Naive B cell (primary cell): ENCODE results near the gene GOLM1. TPM values are rescaled to one million over a fixed set of nuclear protein-coding genes. Genes with fewer than 3 reads are reported as not detected.
"Not testable (repeated sequence)": the region's sequence is repeated elsewhere in the genome, so short reads cannot be mapped to it uniquely, and the experiment has no call there.

Experiments used
- ATAC-seq, 2 donors: fragments of 150-1000 bp; cut with Tn5 transposase; 2 replicates each; pipeline ENCODE4 v1.10.0; 2021; ENCODE audit warnings: low read depth in 2 of 2, mild to moderate bottlenecking in 2 of 2, moderate library complexity in 2 of 2
- DNase-seq: peaks from one replicate; pipeline ENCODE4 v3.0.0; 2022
- H3K27ac Mint-ChIP-seq, 6 donors: one replicate each; pipeline ENCODE4 v1.8.0; 2020 to 2022; ENCODE audit warnings: mild to moderate bottlenecking in 6 of 6, mixed read lengths in 6 of 6, moderate library complexity in 5 of 6, inconsistent platforms in 2 of 6
- H3K27me3 Mint-ChIP-seq, 3 donors: one replicate each; pipeline ENCODE4 v1.8.0; 2021 to 2022; ENCODE audit warnings: mixed read lengths in 3 of 3, mild to moderate bottlenecking in 1 of 3
- H3K36me3 Mint-ChIP-seq, 2 donors: one replicate each; pipeline ENCODE4 v1.8.0; 2020 to 2022; ENCODE audit warnings: mixed read lengths in 2 of 2, inconsistent platforms in 1 of 2, mild to moderate bottlenecking in 1 of 2
- H3K4me1 Mint-ChIP-seq, 3 donors: one replicate each; pipeline ENCODE4 v1.8.0; 2020 to 2022; ENCODE audit warnings: mixed read lengths in 3 of 3, inconsistent platforms in 1 of 3, mild to moderate bottlenecking in 1 of 3, moderate library complexity in 1 of 3
- H3K4me3 Mint-ChIP-seq, 8 donors: one replicate each; pipeline ENCODE4 v1.8.0; 2020 to 2022; ENCODE audit warnings: mild to moderate bottlenecking in 8 of 8, mixed read lengths in 8 of 8, moderate library complexity in 8 of 8, inconsistent platforms in 2 of 8
- H3K9me3 Mint-ChIP-seq, 7 donors: one replicate each; pipeline ENCODE4 v1.8.0; 2020 to 2022; ENCODE audit warnings: mixed read lengths in 7 of 7, mild to moderate bottlenecking in 5 of 7, inconsistent platforms in 2 of 7, moderate library complexity in 1 of 7
- polyA plus RNA-seq, 6 donors: library from polyadenylated mRNA; unstranded; fragments of 300-500 nt; fragmentation: Illumina TruSeq; gene quantifications; one replicate each; pipeline ENCODE4 v1.2.3, GENCODE V29; 2021; ENCODE audit warnings: low read depth in 6 of 6

GOLM1 gene, protein sequence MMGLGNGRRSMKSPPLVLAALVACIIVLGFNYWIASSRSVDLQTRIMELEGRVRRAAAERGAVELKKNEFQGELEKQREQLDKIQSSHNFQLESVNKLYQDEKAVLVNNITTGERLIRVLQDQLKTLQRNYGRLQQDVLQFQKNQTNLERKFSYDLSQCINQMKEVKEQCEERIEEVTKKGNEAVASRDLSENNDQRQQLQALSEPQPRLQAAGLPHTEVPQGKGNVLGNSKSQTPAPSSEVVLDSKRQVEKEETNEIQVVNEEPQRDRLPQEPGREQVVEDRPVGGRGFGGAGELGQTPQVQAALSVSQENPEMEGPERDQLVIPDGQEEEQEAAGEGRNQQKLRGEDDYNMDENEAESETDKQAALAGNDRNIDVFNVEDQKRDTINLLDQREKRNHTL
- polyA plus RNA-seq: under 1 TPM in 5 of 6 donors, not detected in 1; 0.29 to 0.97 (median 0.55) TPM

DNA sequence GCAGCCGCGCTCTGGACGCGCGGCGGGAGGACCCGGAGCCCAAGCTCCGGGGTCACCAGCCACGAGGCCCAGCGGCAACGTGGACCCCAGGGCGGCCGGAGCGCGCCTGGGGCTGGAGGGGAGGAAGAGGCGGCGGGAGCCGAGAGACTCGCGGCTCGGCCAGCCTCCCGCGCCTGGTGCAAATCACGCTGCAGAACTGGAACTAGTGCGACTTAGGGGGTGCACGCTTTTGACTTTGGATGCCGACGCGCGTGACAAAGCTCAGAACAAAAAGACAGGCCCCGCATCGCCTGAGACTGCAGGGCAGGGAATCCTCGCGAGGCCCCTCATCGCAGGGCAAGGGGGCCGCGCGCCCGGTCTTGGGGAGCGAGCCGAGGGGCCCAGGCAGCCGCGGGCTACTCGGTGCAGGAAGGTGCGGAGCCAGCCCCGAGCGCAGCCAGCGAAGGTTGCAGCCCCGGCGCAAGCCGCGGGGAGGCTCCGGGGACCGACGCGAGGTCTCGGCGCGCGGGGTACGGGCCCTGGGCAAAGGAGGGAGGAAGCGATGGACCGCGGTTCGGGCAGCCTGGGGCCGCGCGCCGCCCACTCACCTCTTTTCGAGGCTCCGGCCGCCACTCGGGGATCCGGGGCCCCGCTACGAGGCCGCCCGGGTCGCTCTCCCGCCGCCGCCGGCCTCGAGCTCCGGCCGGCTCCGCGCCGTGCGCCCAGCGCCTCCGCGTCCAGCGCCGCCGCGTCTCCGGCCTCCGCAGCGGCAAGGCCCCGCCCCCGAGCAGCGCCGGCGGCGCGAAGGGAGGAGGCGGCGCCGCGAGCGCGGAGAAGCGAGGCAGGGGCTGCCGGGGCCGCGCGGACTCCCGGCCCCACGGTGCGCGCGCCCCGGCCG lies at the start of gene GOLM1:
TSS of gene GOLM1 (minus strand) at position 735 of the 877 bp plus-strand sequence. CDS start 20,238 bp downstream, outside the sequence.
- peak within 1 kb of the TSS in 1 of 6 donors; percentile 66 for H3K27ac Mint-ChIP-seq
- no peaks in the 10 kb centered on the region for H3K36me3 Mint-ChIP-seq
- peaks cover 42 to 54% (median 48%) of the 10 kb centered on the region in 3 donors for H3K27me3 Mint-ChIP-seq
- ATAC-seq: peak; percentile 45 to 48
- peak within 1 kb of the TSS; percentile 85 to 94 (median 88) for H3K4me3 Mint-ChIP-seq
- peaks cover 0 to 3% (median 0%) of the 10 kb centered on the region in 7 donors for H3K9me3 Mint-ChIP-seq
- peak; percentile 6 for DNase-seq
- H3K4me1 Mint-ChIP-seq: peaks cover 8 to 10% (median 9%) of the 10 kb centered on the region in 3 donors

DNA sequence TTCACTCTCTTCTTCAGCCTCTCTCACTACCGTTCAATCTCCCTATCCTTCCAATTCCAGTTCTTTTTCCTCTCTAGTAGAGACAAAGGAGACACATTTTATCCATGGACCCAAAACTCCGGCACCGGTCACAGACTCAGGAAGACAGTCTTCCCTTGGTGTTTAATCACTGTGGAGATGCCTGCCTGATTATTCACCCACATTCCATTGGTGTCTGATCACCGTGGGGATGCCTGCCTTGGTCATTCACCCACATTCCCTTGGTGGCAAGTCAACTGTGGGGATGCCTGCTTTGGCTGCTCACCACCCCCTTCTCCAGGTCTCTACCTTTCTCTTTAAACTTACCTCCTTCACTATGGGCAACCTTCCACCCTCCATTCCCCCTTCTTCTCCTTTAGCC lies 47.3 kb upstream of the GOLM1 start:
- ATAC-seq, H3K4me1 Mint-ChIP-seq, H3K4me3 Mint-ChIP-seq, H3K27ac Mint-ChIP-seq, DNase-seq: not testable (repeated sequence)
- H3K9me3 Mint-ChIP-seq: peaks cover 18 to 29% (median 22%) of the 10 kb centered on the region in 7 donors
- peaks cover 10 to 23% (median 13%) of the 10 kb centered on the region in 3 donors for H3K27me3 Mint-ChIP-seq
- peaks cover 0 to 22% of the 10 kb centered on the region in 2 donors for H3K36me3 Mint-ChIP-seq

DNA sequence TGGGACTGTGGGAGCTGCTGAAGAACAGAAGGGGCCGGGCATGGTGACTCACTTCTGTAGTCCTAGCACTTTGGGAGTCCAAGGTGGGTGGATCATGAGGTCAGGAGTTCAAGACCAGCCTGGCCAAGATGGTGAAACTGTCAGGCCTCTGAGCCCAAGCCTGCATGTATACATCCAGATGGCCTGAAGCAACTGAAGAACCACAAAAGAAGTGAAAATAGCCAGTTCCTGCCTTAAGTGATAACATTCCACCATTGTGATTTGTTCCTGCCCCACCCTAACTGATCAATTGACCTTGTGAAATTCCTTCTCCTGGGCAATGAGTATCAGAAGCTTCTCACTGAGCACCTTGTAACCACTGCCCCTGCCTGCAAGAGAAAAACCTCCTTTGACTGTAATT lies 46.6 kb upstream of the GOLM1 start:
- DNase-seq, H3K27ac Mint-ChIP-seq, H3K4me1 Mint-ChIP-seq, H3K4me3 Mint-ChIP-seq, ATAC-seq: not testable (repeated sequence)
- peaks cover 10 to 23% (median 13%) of the 10 kb centered on the region in 3 donors for H3K27me3 Mint-ChIP-seq
- H3K36me3 Mint-ChIP-seq: peaks cover 0 to 22% of the 10 kb centered on the region in 2 donors
- peaks cover 18 to 29% (median 22%) of the 10 kb centered on the region in 7 donors for H3K9me3 Mint-ChIP-seq

DNA sequence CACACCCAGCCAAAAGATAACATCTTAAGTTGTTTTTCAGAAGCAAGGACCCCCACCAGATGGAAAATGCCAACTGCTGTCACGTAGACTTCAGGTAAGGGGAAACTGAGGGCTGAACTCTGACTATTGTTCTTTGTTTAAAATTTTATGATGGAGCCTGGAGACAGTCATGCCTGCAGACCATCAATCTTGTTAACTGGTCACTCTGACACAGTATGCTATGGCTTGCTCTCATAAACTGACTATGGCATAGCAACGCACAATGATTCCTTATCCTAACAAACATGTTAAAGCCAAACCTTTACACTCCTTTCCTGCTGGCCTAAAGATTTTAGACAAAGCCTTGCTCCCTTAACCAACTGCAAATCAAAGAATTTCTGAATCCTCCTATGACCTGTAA lies 43.6 kb upstream of the GOLM1 start:
- Mint-ChIP-seq H3K27me3 (peaks cover 10 to 13% (median 12%) of the 10 kb centered on the region in 3 donors), H3K4me3 (no peak overlapping the region), H3K36me3 (peaks cover 0 to 22% of the 10 kb centered on the region in 2 donors), H3K9me3 (peaks cover 16 to 26% (median 22%) of the 10 kb centered on the region in 7 donors), H3K27ac (no peak overlapping the region), H3K4me1 (no peaks in the 10 kb centered on the region)
- DNase-seq: no peak
- ATAC-seq: no peak

DNA sequence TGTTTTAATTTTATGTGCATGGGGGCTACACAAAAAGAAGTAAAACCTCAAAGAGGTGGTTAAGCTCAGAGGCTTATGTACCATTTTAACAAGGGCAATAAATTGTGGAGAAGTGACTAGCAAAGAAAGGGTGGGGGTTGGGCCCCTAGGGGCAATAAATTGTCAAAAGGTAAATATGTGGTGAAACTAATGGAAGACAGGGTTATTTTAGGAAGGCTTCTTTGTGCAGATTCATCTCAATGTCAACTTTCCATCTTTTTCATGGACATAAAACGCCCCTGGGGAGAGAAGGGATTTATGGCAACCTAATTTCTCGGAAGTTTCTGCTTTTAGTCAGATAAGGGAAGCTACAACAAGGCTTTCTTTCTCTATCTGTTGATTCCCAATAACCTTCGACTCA lies 42.5 kb upstream of the GOLM1 start:
- Mint-ChIP-seq H3K36me3 (peaks cover 0 to 14% of the 10 kb centered on the region in 2 donors), H3K27me3 (peaks cover 10 to 13% (median 12%) of the 10 kb centered on the region in 3 donors), H3K4me1 (no peaks in the 10 kb centered on the region), H3K9me3 (peaks cover 11 to 20% (median 16%) of the 10 kb centered on the region in 7 donors), H3K4me3 (no peak overlapping the region), H3K27ac (no peak overlapping the region)
- ATAC-seq (no peak), DNase-seq (no peak)

DNA sequence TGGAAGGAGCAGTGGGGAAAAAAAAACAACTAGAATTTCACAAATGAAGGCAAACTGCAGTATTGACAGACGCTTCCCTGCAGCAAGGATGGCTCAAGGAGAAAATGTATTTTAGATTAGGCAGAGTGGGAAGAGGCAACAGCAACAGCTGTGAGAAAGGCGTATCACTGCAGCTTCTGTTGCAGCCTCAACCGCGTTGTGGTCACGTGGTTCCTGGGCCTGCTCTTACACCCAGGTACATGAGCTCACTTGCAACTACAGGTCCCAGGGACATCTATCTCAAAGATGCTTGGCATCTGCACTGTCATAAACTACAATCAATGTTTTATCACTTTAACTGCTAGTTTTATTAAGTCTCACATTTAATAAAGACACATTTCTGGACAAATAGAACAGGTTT lies 36.0 kb upstream of the GOLM1 start:
- H3K9me3 Mint-ChIP-seq: peaks cover 0 to 18% (median 3%) of the 10 kb centered on the region in 7 donors
- peaks cover 0 to 8% (median 4%) of the 10 kb centered on the region in 3 donors for H3K27me3 Mint-ChIP-seq
- ATAC-seq (no peak), DNase-seq (no peak)
- H3K36me3 Mint-ChIP-seq: no peaks in the 10 kb centered on the region
- H3K4me1 Mint-ChIP-seq: no peaks in the 10 kb centered on the region
- no peak overlapping the region for H3K4me3 Mint-ChIP-seq
- H3K27ac Mint-ChIP-seq: no peak overlapping the region

DNA sequence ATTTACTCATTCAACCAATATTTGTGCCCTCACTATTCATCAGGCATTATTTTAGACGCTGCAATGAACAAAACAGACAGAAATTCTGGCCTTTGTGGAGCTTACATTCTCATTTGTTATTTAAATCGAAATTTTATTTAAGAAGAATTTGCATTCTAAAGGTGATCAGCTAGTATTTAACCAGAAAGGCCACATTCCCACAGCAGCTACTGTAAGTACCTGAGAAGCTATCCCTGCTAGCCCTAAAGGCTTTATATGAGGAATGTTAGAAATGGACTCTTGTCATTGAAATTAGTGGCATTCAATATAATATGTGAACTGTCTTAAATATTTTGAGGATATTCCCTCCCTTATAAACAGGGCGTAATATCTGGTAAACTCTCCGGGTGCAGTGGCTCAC lies 35.0 kb upstream of the GOLM1 start:
- ATAC-seq (no peak), DNase-seq (no peak)
- Mint-ChIP-seq H3K27ac (no peak overlapping the region), H3K27me3 (peaks cover 0 to 8% (median 5%) of the 10 kb centered on the region in 3 donors), H3K4me1 (no peaks in the 10 kb centered on the region), H3K4me3 (no peak overlapping the region), H3K36me3 (no peaks in the 10 kb centered on the region), H3K9me3 (peaks cover 0 to 18% (median 5%) of the 10 kb centered on the region in 7 donors)

DNA sequence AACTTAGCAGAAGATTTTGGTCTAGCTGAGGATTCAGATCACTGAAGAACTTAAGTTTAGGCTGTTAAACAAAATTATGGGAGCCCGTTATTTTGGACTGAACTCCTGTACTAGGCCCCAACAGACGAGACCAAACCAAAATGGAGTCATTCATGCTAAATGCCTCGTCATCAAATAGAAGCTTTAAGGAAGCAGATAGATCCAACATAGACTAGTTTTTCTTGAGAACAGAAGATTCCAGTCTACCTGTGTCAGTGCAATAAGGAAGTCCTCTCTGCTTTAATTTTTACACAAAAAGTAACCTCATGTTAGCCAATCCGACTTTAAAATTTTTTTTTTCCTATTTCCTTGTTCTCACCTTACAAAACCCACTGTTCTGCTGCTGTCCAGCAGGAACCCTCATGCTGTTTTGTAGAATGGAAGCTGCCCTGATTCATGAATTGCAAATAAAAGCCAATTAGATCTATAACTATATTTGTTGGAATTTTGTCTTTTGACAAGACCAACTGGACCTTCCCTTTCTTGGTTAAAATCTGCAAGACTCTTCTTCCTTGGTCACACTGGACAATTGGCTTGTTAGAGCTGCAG lies 29.0 kb upstream of the GOLM1 start:
- Mint-ChIP-seq H3K4me3 (no peak overlapping the region), H3K36me3 (no peaks in the 10 kb centered on the region), H3K9me3 (peaks cover 0 to 14% (median 5%) of the 10 kb centered on the region in 7 donors), H3K27me3 (peaks cover 0 to 13% (median 5%) of the 10 kb centered on the region in 3 donors), H3K27ac (no peak overlapping the region), H3K4me1 (no peaks in the 10 kb centered on the region)
- DNase-seq (no peak), ATAC-seq (no peak)

DNA sequence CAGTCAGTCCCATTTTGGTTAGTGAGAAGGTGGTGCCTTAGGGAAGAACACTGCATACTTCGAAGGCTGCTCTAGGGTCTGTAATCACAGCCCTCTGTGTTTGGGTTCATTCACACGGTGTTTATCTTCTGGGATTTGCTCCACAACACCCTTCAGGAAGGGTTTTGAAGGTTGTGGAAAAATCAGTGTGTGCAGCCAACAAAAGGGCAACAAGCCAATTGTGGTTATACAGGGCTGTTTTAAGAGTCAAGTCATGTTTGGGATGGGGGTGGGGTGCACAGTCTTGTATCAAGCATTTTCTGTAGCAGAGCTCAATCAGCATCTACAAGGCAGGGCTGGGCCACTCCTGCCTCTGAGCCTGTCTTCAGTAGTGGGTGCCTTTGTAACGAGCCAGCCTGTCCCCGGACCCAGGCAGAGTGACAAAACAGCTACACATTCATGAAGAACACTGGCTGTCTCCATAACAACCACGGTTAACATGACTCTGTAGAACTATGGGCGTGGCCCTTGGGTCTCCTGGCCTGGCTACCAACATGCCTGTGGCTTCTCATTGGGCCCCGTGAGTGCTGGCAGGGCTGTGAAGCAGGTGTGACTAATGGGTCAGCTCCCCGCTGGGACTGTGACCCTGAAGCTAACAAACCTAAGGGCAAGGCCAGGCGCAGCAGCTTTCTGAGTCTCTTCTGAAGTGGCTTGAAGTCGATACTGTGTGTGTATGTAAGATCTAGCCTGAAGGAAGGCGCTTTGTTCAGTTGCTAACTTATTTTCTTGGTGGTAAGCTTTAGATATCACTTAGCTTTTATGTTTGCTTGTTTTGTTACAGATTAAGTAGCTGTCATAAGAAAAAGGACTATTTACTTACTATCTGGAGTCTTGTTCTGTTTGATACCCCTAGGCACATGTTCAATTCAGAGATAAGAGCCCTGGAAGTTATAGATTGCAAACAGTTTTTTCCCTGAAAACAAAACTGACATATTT lies 27.9 kb upstream of the GOLM1 start:
- no peak for DNase-seq
- Mint-ChIP-seq H3K36me3 (no peaks in the 10 kb centered on the region), H3K9me3 (peaks cover 0 to 5% (median 3%) of the 10 kb centered on the region in 7 donors), H3K4me1 (no peaks in the 10 kb centered on the region), H3K27ac (no peak overlapping the region), H3K27me3 (peaks cover 0 to 16% (median 6%) of the 10 kb centered on the region in 3 donors), H3K4me3 (no peak overlapping the region)
- no peak for ATAC-seq

DNA sequence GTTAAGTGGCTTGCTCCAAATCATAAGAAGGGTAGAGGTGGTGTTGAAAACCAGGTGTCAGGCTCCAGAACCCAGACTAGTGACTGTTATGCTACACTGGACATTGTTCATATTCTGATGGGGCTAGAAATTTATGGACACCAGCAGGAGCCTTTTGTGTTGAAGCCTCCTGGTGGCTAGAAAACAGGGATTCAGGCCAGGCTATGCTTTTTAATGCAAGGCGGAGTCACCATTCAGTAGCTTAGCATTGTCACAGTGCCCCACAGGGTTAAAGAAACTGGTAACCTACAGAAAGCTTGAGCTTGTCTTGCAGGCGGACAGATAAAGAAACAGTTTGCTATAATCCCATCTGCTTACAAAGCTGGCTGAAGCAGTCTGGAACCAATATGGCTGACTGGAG lies 23.0 kb upstream of the GOLM1 start:
- DNase-seq (no peak), ATAC-seq (no peak)
- no peaks in the 10 kb centered on the region for H3K36me3 Mint-ChIP-seq
- no peaks in the 10 kb centered on the region for H3K4me1 Mint-ChIP-seq
- peaks cover 0 to 18% (median 5%) of the 10 kb centered on the region in 3 donors for H3K27me3 Mint-ChIP-seq
- H3K4me3 Mint-ChIP-seq: no peak overlapping the region
- no peak overlapping the region for H3K27ac Mint-ChIP-seq
- no peaks in the 10 kb centered on the region for H3K9me3 Mint-ChIP-seq

DNA sequence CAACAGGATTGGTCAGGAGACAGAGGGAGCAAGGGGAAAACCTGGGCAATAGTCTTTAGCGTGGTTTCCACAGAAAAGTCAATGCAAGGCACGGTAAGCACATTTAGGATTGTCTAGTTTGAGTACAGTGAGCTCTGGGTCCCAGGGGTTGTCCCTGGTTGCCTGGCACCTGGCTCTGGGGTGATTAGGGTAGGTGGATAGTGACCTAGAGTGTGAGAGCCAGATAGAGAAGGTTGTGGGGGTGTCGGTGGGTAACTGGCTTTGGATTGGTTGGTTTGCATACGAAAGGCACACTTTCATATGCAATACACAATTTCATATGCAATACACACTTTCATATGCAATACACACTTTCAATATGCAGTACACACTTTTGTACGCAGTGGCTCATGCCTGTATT lies 20.1 kb upstream of the GOLM1 start:
- no peak overlapping the region for H3K4me3 Mint-ChIP-seq

DNA sequence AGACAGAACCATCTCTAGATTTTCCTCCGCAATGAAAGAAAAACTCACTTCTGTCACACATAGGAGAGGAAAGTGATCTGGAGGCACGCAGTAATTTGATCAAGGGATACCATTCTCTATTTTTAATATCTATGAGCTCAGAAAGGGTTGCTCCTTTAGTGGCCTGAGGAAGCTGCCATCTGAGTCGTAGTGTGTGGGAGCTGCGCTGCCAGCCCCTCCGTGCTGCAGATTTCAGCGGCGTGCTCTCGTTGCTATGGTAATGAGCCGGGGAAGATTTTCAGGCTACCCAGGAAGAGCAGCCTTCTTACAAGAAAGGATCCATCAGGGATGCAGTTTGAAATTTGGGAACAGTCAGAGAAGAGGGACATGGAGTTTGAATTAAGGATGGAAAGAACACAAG lies 17.1 kb upstream of the GOLM1 start:
- Mint-ChIP-seq H3K4me3 (no peak overlapping the region), H3K27ac (no peak overlapping the region), H3K9me3 (peaks cover 0 to 2% (median 0%) of the 10 kb centered on the region in 7 donors), H3K4me1 (no peaks in the 10 kb centered on the region), H3K36me3 (no peaks in the 10 kb centered on the region), H3K27me3 (peaks cover 6 to 12% (median 8%) of the 10 kb centered on the region in 3 donors)
- no peak for DNase-seq
- ATAC-seq: no peak

More for the DNA sequence above, 20.1 kb upstream of the GOLM1 start:
- Mint-ChIP-seq H3K9me3 (peaks cover 0 to 2% (median 0%) of the 10 kb centered on the region in 7 donors), H3K36me3 (no peaks in the 10 kb centered on the region), H3K27ac (peak overlapping the region in 2 of 6 donors; percentile 71 to 75), H3K4me1 (no peaks in the 10 kb centered on the region), H3K27me3 (peaks cover 5 to 18% (median 6%) of the 10 kb centered on the region in 3 donors)
- DNase-seq (no peak), ATAC-seq (no peak)
